Ishikawa (cell line): ENCODE results near the gene CTNNB1.

ENCODE experiments used
- CREB1 ChIP-seq: IDR thresholded peaks from 2 replicates; pipeline ENCODE4 v1.6.1; 2012; ENCODE audit warnings: low read depth
- EGR1 ChIP-seq: IDR thresholded peaks from 2 replicates; pipeline ENCODE4 v1.6.1; 2012
- EP300 ChIP-seq: IDR thresholded peaks from 2 replicates; pipeline ENCODE4 v1.6.1; 2012; ENCODE audit warnings: borderline replicate concordance
- REST ChIP-seq: IDR thresholded peaks from 2 replicates; pipeline ENCODE4 v1.6.1; 2012; ENCODE audit warnings: low read depth, mild to moderate bottlenecking
- TEAD4 ChIP-seq: IDR thresholded peaks from 2 replicates; pipeline ENCODE4 v1.6.1; 2012
- USF1 ChIP-seq: IDR thresholded peaks from 2 replicates; pipeline ENCODE4 v1.6.1; 2012

DNA sequence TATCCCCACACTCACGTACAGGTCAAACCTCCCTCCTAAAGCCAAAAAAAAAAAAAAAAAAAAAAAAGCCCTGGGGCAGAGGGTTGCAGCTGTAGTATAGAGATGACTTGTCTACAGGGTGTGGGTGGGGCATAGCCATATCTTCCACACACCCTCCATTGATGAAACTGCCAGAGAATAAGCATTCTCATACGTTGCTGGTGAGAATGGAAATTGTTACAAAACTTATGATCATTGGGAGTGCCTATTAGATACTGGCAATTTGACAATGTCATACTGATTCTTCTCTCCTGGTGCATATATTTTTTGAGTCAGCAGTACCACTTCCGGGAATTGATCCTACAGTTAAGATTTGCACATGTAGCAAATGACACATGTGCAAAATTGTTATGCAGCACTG is 11.0 kb upstream of the CTNNB1 start:
- TF ChIP-seq USF1 (no peak), EP300 (no peak), EGR1 (no peak), TEAD4 (no peak), CREB1 (no peak), REST (no peak)
